Measurements from ENCODE around the gene SSX7. TPM values are rescaled to one million over a fixed set of nuclear protein-coding genes. Genes with fewer than 3 reads are reported as not detected.

Gene SSX7
- total and polyA plus RNA-seq, 2 of the 4 experiments (the other 2 are of a cell fraction): not detected

GRCh38 chrX:52594658-52595057, 60.0 kb downstream of the SSX7 start:
- H3K4me1 ChIP-seq (ENCODE audit: control insufficient read depth, insufficient read depth, low read length): no peaks in the 10 kb centered on the region
- intact Hi-C loops (cut with micrococcal nuclease) (no loop called here), dilution Hi-C loops (cut with HindIII; ENCODE audit: low sequenced_read_pairs, unreplicated experiment) (no loop called here), in situ Hi-C loops (cut with MboI; ENCODE audit: low sequenced_read_pairs) (loop anchor here (25.0 kb wide), 1 partner anchor 393 kb away; no protein-coding TSS in a partner anchor)
- ChIA-PET POLR2A (ENCODE audit: unreplicated experiment) (no interaction called here), CTCF (no interaction called here)
- ATAC-seq (ENCODE audit: low read depth) (no peak), DNase-seq (no peak)
- H3K27ac ChIP-seq (ENCODE audit: insufficient read depth, low read length): no peak overlapping the region
- no peak overlapping the region for H3K9ac ChIP-seq (ENCODE audit: low read depth, low read length)
- no peak overlapping the region for H4K91ac ChIP-seq (ENCODE audit: insufficient read depth, low read depth, low read length)
- no peak overlapping the region for H2BK120ac ChIP-seq (ENCODE audit: low read depth, low read length)
- no peaks in the 10 kb centered on the region for H4K20me1 ChIP-seq (ENCODE audit: insufficient read depth, low read length)
- H3K14ac ChIP-seq (replicated peaks; ENCODE audit: low read depth, low read length): no peak overlapping the region
- no peak overlapping the region for H2BK5ac ChIP-seq (ENCODE audit: low read depth, low read length, poor library complexity, severe bottlenecking)
- BruUV-seq (replicated peaks): no TSS peak
- no peak overlapping the region for H2AFZ ChIP-seq (replicated peaks; ENCODE audit: low read length, poor library complexity)
- H2BK15ac ChIP-seq (ENCODE audit: low read depth, low read length): no peak overlapping the region
- 40% methylated on average over 2 of the region's 6 CpGs; no CpG with 5 or more reads in 1 of the 2 experiments for WGBS, 2 experiments (ENCODE audit: extremely low coverage in 2 of 2, insufficient read length in 1 of 2)
- no peak overlapping the region for H3K18ac ChIP-seq (ENCODE audit: low read depth, low read length)
- H3K9me3 ChIP-seq (ENCODE audit: control insufficient read depth, insufficient read depth, low read length): no peaks in the 10 kb centered on the region
- H3K9me1 ChIP-seq (ENCODE audit: insufficient read depth, low read length): no peaks in the 10 kb centered on the region
- no peak overlapping the region for H4K5ac ChIP-seq (ENCODE audit: low read depth, low read length)
- no peak overlapping the region for H2BK20ac ChIP-seq (ENCODE audit: low read depth, low read length)
- no peak overlapping the region for H2AK9ac ChIP-seq (replicated peaks; ENCODE audit: low read depth, low read length, poor library complexity)
- no peak overlapping the region for H2AK5ac ChIP-seq (ENCODE audit: low read depth, low read length)
- peaks cover 17% of the 10 kb centered on the region for H3K27me3 ChIP-seq (ENCODE audit: control insufficient read depth, insufficient read depth, low read length)
- H3K23ac ChIP-seq (ENCODE audit: low read depth, low read length): no peak overlapping the region
- no peaks in the 10 kb centered on the region for H3K79me1 ChIP-seq (ENCODE audit: low read depth in 1 of 2, low read length in 2 of 2)
- H3K36me3 ChIP-seq (ENCODE audit: control insufficient read depth, insufficient read depth, low read length): no peaks in the 10 kb centered on the region
- no peak overlapping the region for H3K56ac ChIP-seq (ENCODE audit: extremely low read depth, insufficient read depth, low read length)
- no peak overlapping the region for H3K4me2 ChIP-seq (ENCODE audit: low read depth, low read length)
- H4K8ac ChIP-seq (ENCODE audit: low read depth in 2 of 2, low read length in 2 of 2): no peak overlapping the region
- TF ChIP-seq FOS (IDR thresholded peaks at IDR 0.05; ENCODE audit: low read depth, low read length) (no peak), BHLHE40 (IDR thresholded peaks at IDR 0.05; ENCODE audit: low read depth, low read length) (no peak), MXI1 (IDR thresholded peaks at IDR 0.05; ENCODE audit: borderline replicate concordance, low read depth, low read length) (no peak), SMC3 (IDR thresholded peaks at IDR 0.05; ENCODE audit: low read depth, low read length) (no peak), MAZ (IDR thresholded peaks at IDR 0.05; ENCODE audit: borderline replicate concordance, low read depth, low read length) (no peak), NFE2L2 (IDR thresholded peaks at IDR 0.05; ENCODE audit: low read depth, low read length) (no peak), RCOR1 (IDR thresholded peaks at IDR 0.05; ENCODE audit: insufficient replicate concordance, low read length) (no peak), CEBPB (IDR thresholded peaks at IDR 0.05; ENCODE audit: low read depth, low read length) (no peak), MAFK (IDR thresholded peaks at IDR 0.05; ENCODE audit: low read depth, low read length) (no peak), CHD1 (IDR thresholded peaks at IDR 0.05; ENCODE audit: low read depth, low read length) (no peak), POLR2A (IDR thresholded peaks at IDR 0.05; ENCODE audit: low read depth, low read length) (no peak), RAD21 (IDR thresholded peaks at IDR 0.05; ENCODE audit: low read length) (no peak), USF2 (IDR thresholded peaks at IDR 0.05; ENCODE audit: low read depth, low read length) (no peak), CTCF (conservative IDR thresholded peaks at IDR 0.05; ENCODE audit: low read depth, low read length) (no peak), ELK1 (IDR thresholded peaks at IDR 0.05; ENCODE audit: borderline replicate concordance, low read depth, low read length) (no peak), RFX5 (IDR thresholded peaks at IDR 0.05; ENCODE audit: low read depth, low read length) (no peak)
- no peak overlapping the region for H3K4ac ChIP-seq (ENCODE audit: low read depth, low read length)
- H3K4me3 ChIP-seq (ENCODE audit: insufficient read depth, low read depth, low read length): no peak overlapping the region

All from IMR-90 (cell line).